ENCODE results near the gene NFIC.

Gene NFIC

GRCh38 chr19:3323658-3324057, 42.7 kb upstream of the NFIC start (continued):
- TF ChIP-seq, protein P1, sequence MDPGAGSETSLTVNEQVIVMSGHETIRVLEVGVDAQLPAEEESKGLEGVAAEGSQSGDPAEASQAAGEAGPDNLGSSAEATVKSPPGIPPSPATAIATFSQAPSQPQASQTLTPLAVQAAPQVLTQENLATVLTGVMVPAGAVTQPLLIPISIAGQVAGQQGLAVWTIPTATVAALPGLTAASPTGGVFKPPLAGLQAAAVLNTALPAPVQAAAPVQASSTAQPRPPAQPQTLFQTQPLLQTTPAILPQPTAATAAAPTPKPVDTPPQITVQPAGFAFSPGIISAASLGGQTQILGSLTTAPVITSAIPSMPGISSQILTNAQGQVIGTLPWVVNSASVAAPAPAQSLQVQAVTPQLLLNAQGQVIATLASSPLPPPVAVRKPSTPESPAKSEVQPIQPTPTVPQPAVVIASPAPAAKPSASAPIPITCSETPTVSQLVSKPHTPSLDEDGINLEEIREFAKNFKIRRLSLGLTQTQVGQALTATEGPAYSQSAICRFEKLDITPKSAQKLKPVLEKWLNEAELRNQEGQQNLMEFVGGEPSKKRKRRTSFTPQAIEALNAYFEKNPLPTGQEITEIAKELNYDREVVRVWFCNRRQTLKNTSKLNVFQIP (CRISPR knock-in tag; IDR thresholded peaks at IDR 0.05; ENCODE audit: borderline replicate concordance, low read depth), result no peak

- ATAC-seq, result peak; percentile 55; the same call in 2 of the 3 replicates
- no peak for TF ChIP-seq ZNF8 (CRISPR knock-in tag; IDR thresholded peaks at IDR 0.05)
- TF ChIP-seq, protein P2, sequence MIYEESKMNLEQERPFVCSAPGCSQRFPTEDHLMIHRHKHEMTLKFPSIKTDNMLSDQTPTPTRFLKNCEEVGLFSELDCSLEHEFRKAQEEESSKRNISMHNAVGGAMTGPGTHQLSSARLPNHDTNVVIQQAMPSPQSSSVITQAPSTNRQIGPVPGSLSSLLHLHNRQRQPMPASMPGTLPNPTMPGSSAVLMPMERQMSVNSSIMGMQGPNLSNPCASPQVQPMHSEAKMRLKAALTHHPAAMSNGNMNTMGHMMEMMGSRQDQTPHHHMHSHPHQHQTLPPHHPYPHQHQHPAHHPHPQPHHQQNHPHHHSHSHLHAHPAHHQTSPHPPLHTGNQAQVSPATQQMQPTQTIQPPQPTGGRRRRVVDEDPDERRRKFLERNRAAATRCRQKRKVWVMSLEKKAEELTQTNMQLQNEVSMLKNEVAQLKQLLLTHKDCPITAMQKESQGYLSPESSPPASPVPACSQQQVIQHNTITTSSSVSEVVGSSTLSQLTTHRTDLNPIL (CRISPR knock-in tag; IDR thresholded peaks at IDR 0.05; ENCODE audit: low read depth), result no peak
- TF ChIP-seq, protein P1 (CRISPR knock-in tag; IDR thresholded peaks at IDR 0.05; ENCODE audit: borderline replicate concordance, low read depth), result no peak
- no peak for TF ChIP-seq SNAI2 (CRISPR knock-in tag; IDR thresholded peaks at IDR 0.05)
- TF ChIP-seq ESRRG (CRISPR knock-in tag; IDR thresholded peaks at IDR 0.05), result no peak
- no peak for TF ChIP-seq BACH2 (CRISPR knock-in tag; IDR thresholded peaks at IDR 0.05; ENCODE audit: borderline replicate concordance)
- no peak for TF ChIP-seq PATZ1 (CRISPR knock-in tag; IDR thresholded peaks at IDR 0.05; ENCODE audit: borderline replicate concordance)
- TF ChIP-seq TOX (CRISPR knock-in tag; IDR thresholded peaks at IDR 0.05; ENCODE audit: borderline replicate concordance), result no peak
- TF ChIP-seq ARNTL (CRISPR knock-in tag; IDR thresholded peaks at IDR 0.05; ENCODE audit: borderline replicate concordance, low read depth), result no peak
- TF ChIP-seq ZNF565 (CRISPR knock-in tag; conservative IDR thresholded peaks at IDR 0.05; ENCODE audit: low read depth), result no peak
- TF ChIP-seq GLIS3 (CRISPR knock-in tag; IDR thresholded peaks at IDR 0.05), result no peak
- no peak for TF ChIP-seq ZC3H10 (CRISPR knock-in tag; IDR thresholded peaks at IDR 0.05)
- no peak for TF ChIP-seq ZNF70 (CRISPR knock-in tag; IDR thresholded peaks at IDR 0.05)
- no peak for TF ChIP-seq ISL1 (CRISPR knock-in tag; IDR thresholded peaks at IDR 0.05)
- TF ChIP-seq ZFP30 (CRISPR knock-in tag; IDR thresholded peaks at IDR 0.05), result no peak
- TF ChIP-seq TSHZ2 (CRISPR knock-in tag; IDR thresholded peaks at IDR 0.05), result no peak
These were observed 42.0 kb upstream of the NFIC start for GRCh38 chr19:3324405-3324856.

DNA sequence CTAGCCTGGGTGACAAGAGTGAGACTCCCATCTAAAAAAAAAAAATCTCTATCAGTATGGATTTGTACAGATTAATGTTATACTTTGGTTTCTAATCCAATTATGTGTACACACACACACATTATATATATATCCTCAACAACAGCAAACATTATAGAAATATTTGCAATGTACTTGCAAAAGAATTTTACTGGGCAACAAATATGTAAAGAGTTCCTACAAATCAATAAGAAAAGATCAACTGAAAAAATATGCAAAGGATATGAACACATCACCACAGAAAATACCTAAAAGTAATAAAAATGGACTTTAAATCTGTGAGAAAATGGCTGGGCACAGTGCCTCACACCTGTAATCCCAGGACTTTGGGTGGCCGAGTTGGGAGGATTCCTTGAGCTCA, 40.9 kb upstream of the NFIC start:
- ATAC-seq, result no peak
- TF ChIP-seq ZNF70 (CRISPR knock-in tag; IDR thresholded peaks at IDR 0.05) (no peak), GLIS3 (CRISPR knock-in tag; IDR thresholded peaks at IDR 0.05) (no peak), ISL1 (CRISPR knock-in tag; IDR thresholded peaks at IDR 0.05) (no peak), SNAI2 (CRISPR knock-in tag; IDR thresholded peaks at IDR 0.05) (no peak), TCF4 (CRISPR knock-in tag; IDR thresholded peaks at IDR 0.05; ENCODE audit: borderline replicate concordance) (no peak), ZC3H10 (CRISPR knock-in tag; IDR thresholded peaks at IDR 0.05) (no peak), TSHZ2 (CRISPR knock-in tag; IDR thresholded peaks at IDR 0.05) (no peak), OSR1 (CRISPR knock-in tag; IDR thresholded peaks at IDR 0.05) (no peak), BACH2 (CRISPR knock-in tag; IDR thresholded peaks at IDR 0.05; ENCODE audit: borderline replicate concordance) (no peak), TOX (CRISPR knock-in tag; IDR thresholded peaks at IDR 0.05; ENCODE audit: borderline replicate concordance) (no peak), ARNTL (CRISPR knock-in tag; IDR thresholded peaks at IDR 0.05; ENCODE audit: borderline replicate concordance, low read depth) (no peak), ZNF8 (CRISPR knock-in tag; IDR thresholded peaks at IDR 0.05) (no peak)
- TF ChIP-seq, protein P1 (CRISPR knock-in tag; IDR thresholded peaks at IDR 0.05; ENCODE audit: borderline replicate concordance, low read depth), result no peak
- TF ChIP-seq, protein P2 (CRISPR knock-in tag; IDR thresholded peaks at IDR 0.05; ENCODE audit: low read depth), result no peak
